Measurements from ENCODE around the gene CEP70.
"Not testable (repeated sequence)": the region's sequence is repeated elsewhere in the genome, so short reads cannot be mapped to it uniquely, and the experiment has no call there.

The CEP70 gene, protein sequence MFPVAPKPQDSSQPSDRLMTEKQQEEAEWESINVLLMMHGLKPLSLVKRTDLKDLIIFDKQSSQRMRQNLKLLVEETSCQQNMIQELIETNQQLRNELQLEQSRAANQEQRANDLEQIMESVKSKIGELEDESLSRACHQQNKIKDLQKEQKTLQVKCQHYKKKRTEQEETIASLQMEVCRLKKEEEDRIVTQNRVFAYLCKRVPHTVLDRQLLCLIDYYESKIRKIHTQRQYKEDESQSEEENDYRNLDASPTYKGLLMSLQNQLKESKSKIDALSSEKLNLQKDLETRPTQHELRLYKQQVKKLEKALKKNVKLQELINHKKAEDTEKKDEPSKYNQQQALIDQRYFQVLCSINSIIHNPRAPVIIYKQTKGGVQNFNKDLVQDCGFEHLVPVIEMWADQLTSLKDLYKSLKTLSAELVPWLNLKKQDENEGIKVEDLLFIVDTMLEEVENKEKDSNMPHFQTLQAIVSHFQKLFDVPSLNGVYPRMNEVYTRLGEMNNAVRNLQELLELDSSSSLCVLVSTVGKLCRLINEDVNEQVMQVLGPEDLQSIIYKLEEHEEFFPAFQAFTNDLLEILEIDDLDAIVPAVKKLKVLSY

GRCh38 chr3:138594150-138594934, at the start of gene CEP70:
Gene CEP70, minus strand, starts transcription at chr3:138594260. Its CDS starts 21,333 bp downstream, at chr3:138572927.
- DNase-seq (ENCODE audit: low spot score): peak; percentile 94

- DNase-seq (ENCODE audit: low spot score): no peak
Observed at GRCh38 chr3:138642927-138643253, 48.8 kb upstream of the CEP70 start.

GRCh38 chr3:138642226-138642926, 48.3 kb upstream of the CEP70 start:
- no peak for DNase-seq (ENCODE audit: low spot score)

- no peak for DNase-seq (ENCODE audit: low spot score)
Observed at GRCh38 chr3:138640537-138640936, 46.5 kb upstream of the CEP70 start.

GRCh38 chr3:138638641-138639040, 44.6 kb upstream of the CEP70 start:
- no peak for DNase-seq (ENCODE audit: low spot score)

DNA sequence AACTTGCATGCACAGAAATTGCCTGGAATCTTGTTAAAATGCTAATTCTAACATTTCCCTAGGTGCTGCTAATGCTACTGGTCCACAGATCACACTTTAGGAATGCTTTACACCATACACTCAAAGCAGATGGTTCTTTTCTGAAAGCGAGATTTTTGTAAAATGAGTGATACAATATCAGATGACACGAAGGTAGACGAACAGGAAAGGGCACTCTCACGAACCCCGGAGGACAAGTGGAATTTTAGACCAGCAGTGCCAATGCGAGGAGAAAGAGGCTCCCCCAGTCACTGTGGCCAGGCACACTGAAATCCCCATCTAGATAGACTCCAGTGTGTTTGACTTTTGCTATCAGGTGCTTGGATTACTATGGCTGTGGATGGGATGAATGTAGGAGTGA, 35.5 kb upstream of the CEP70 start:
- DNase-seq (ENCODE audit: low spot score): no peak

- peak; percentile 16 for DNase-seq (ENCODE audit: low spot score)
Observed at GRCh38 chr3:138625707-138626365, 31.8 kb upstream of the CEP70 start.

GRCh38 chr3:138624518-138624917, 30.5 kb upstream of the CEP70 start:
- DNase-seq (ENCODE audit: low spot score): no peak

DNA sequence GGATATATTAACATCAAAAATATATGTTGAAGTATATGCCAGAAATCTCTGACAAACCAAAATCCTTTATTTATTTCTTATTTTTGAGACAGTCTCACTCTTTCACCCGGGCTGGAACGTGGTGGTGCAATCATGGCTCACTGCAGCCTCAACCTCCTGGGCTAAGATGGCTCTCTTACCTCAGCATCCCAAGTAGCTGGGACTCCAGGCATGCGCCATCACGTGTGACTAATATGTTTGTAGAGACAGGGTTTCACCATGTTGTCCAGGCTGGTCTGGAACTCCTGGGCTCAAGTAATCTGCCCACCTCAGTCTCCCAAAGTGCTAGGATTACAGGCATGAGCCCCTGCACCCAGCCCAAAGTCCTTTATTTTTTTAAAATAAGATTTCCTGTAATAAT, 26.4 kb upstream of the CEP70 start:
- no peak for DNase-seq (ENCODE audit: low spot score)

DNA sequence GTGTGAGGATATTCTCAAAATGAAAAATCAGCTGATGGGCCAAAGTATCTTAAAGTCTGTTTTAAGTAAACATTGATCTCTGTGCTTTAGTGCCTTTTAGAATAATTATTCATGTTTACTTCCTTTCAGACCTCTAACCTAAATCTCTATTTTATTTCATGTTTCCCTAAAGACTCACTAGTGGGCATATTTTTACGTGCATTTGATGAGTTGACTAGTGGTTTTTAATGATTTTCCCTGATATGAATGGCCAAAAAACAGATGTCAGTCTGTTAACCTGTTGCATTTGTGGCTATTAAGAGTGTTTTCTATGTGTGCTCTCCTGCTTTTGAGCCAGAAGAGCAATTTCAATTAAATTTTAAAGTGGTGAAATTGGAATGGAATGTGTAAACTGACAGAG, 21.4 kb upstream of the CEP70 start:
- DNase-seq (ENCODE audit: low spot score): no peak

DNA sequence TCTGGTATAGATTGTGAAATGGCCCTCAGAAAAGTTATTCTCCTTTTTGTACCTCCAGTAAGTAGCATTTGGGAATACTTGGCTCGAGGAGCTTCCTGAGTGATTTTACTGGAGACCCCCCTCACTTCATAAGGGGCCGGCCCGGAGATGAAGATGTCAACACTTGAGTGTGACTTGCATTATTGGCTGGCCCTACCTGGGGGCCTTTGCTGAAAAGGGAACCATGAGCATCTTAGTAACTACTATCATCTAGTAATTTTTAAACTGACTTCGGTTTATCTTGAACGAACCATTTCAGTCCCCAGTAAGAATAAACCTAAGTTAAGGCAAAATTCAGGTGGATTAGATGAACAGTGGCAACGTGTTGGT, 15.8 kb upstream of the CEP70 start:
- DNase-seq (ENCODE audit: low spot score): no peak

- DNase-seq (ENCODE audit: low spot score): peak; percentile 74
Observed at GRCh38 chr3:138608322-138609135, 14.5 kb upstream of the CEP70 start, which contains the start of gene FAIM. Gene FAIM, plus strand, starts transcription at chr3:138608771. Its CDS starts 10,956 bp downstream, at chr3:138619727.

DNA sequence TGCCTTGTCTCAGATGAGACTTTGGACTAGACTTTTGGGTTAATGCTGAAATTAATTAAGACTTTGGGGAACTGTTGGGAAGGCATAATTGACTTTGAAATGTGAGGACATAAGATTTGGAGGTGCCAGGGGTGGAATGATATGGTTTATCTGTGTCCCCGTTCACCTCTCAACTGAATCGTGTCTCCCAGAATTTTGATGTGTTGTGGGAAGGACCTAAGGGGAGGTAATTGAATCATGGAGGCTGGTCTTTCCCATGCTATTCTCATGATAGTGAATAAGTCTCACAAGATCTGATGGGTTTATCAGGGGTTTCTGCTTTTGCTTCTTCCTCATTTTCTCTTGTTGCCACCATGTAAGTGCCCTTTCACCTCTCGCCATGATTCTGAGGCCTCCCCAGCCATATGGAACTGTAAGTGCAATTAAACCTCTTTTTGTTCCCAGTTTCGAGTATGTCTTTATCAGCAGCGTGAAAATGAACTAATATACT, 10.1 kb upstream of the CEP70 start:
- not testable (repeated sequence) for DNase-seq (ENCODE audit: low spot score)

GRCh38 chr3:138601661-138602060, 7.6 kb upstream of the CEP70 start:
- not testable (repeated sequence) for DNase-seq (ENCODE audit: low spot score)

DNA sequence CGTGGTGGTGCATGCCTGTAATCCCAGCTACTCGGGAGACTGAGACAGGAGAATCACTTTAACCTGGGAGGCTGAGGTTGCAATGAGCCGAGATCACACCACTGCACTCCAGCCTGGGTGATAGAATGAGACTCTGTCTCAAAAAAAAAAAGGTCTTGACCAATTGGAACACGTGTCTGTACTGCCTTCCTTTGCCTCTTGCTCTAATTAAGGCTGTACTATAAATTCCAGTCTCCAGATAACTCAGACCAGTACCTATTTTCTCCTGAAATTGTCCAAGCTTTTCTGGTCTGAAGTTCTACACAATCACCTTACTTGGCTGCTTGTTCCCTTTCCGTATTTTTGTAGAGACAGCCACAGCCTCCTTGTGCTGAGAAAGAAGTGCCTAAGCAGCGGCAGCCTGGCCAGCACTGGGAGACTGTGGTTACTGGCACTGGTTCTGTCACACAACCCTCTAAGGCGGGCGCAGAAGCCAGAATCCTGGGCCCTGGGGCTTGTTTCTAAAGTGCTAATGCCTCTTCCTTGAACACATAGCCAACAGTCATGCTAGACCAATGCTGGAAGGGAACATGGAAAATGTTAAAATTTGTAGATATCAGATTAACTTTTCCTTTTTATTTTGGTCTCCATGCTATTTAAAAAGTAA, 6.2 kb upstream of the CEP70 start:
- DNase-seq (ENCODE audit: low spot score): no peak

DNA sequence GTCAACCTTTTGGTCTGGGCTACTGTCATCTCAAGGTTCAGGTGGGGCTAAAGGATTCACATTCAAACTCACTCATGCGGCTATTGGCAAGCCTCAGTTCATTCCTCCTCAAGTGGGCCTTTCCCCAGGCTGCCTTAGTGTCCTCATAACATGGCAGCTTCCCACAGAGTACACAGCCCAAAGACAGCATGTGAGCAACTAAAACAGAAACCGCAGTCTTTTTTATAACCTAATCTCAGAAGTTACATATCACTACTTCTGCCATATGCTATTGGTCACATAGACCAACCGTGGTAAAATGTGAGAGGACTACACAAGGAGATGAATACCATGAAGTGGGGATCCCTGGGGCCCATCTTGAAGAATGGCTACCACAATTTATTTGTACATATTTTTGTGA, 4.5 kb upstream of the CEP70 start:
- DNase-seq (ENCODE audit: low spot score): no peak

- DNase-seq (ENCODE audit: low spot score): not testable (repeated sequence)
Observed at GRCh38 chr3:138597186-138597976, 3.3 kb upstream of the CEP70 start.

DNA sequence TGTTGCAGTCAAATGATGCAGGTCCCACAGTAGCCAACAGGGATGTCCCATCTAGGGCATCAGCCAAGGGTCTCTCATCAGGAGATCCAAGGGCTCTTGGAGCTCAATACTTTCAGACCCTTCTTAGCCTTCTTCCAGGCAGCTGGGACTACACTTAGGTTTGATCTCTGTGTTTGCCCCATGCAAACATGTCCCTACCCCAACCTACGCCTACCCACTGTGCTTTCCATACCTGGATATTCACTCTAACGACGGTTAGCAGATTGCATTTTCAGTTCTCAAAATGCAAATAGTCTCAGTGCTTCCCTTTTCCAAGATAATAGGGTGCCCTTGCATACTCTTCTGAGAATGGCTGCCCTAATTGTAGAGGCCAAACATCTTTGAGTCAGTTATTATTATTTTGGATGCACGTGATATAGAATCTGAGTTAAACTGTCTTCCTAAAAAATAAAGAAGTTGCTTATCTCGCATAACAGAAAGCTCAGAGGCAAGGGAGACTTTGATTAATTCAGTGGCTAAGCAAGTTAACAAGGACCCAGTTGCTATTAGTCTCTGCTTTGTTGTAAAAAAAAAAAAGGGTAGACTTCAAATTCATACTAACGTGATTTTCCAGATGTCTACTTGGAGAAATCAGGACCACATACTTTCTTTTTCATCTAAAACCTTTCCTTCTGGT, 1.0 kb upstream of the CEP70 start:
- DNase-seq (ENCODE audit: low spot score): no peak
